H9 (cell line): ENCODE data around the gene CSTF3. TPM values are rescaled to one million over a fixed set of nuclear protein-coding genes. Genes with fewer than 3 reads are reported as not detected.

Experiments used
- DNase-seq: peaks from one replicate; pipeline ENCODE4 v3.0.0-alpha.2; 2017
- H2AFZ ChIP-seq: one replicate; pipeline ENCODE4 v1.6.1; 2013; ENCODE audit warnings: mild to moderate bottlenecking, low read length, control low read depth, moderate library complexity
- H2AK5ac ChIP-seq: 2 replicates; pipeline ENCODE4 v1.6.1; 2013; ENCODE audit warnings: low read length, control low read depth, mixed read lengths; ENCODE audit not compliant: insufficient read length
- H2BK120ac ChIP-seq: one replicate; pipeline ENCODE4 v1.6.1; 2013; ENCODE audit warnings: low read depth, mild to moderate bottlenecking, low read length, control low read depth, inconsistent platforms; ENCODE audit not compliant: poor library complexity, severe bottlenecking
- H2BK12ac ChIP-seq: 2 replicates; pipeline ENCODE4 v1.6.1; 2013; ENCODE audit warnings: low read length, control low read depth, mixed read lengths, low read depth; ENCODE audit not compliant: insufficient read length
- H2BK15ac ChIP-seq: 2 replicates; pipeline ENCODE4 v1.6.1; 2013; ENCODE audit warnings: low read depth, low read length, control low read depth
- H2BK20ac ChIP-seq: one replicate; pipeline ENCODE4 v1.6.1; 2013; ENCODE audit warnings: low read depth, mild to moderate bottlenecking, low read length, control low read depth, inconsistent platforms; ENCODE audit not compliant: poor library complexity, severe bottlenecking
- H2BK5ac ChIP-seq: 2 replicates; pipeline ENCODE4 v1.6.1; 2013; ENCODE audit warnings: low read length, control low read depth, mixed read lengths; ENCODE audit not compliant: insufficient read length
- H3K14ac ChIP-seq: 2 replicates; pipeline ENCODE4 v1.6.1; 2013; ENCODE audit warnings: low read length, control low read depth; ENCODE audit not compliant: insufficient read depth
- H3K18ac ChIP-seq: 2 replicates; pipeline ENCODE4 v1.6.1; 2013; ENCODE audit warnings: low read depth, mild to moderate bottlenecking, mixed read lengths, low read length, control low read depth; ENCODE audit not compliant: insufficient read length
- H3K23ac ChIP-seq: 2 replicates; pipeline ENCODE4 v1.6.1; 2013; ENCODE audit warnings: low read length, control low read depth, mixed read lengths, low read depth; ENCODE audit not compliant: insufficient read length
- H3K23me2 ChIP-seq: 2 replicates; pipeline ENCODE4 v1.6.1; 2013; ENCODE audit warnings: low read depth, mild to moderate bottlenecking, mixed read lengths, low read length, control low read depth; ENCODE audit not compliant: insufficient read length, poor library complexity, severe bottlenecking
- H3K27ac ChIP-seq: 2 replicates; pipeline ENCODE4 v1.5.1; 2013; ENCODE audit warnings: low read length, control low read depth, mixed read lengths, low read depth; ENCODE audit not compliant: insufficient read length
- H3K27me3 ChIP-seq: 2 replicates; pipeline ENCODE4 v1.6.1; 2013; ENCODE audit warnings: low read length, control low read depth, inconsistent platforms; ENCODE audit not compliant: insufficient read depth
- H3K4ac ChIP-seq: 2 replicates; pipeline ENCODE4 v1.6.1; 2013; ENCODE audit warnings: low read depth, mild to moderate bottlenecking, control low read depth, inconsistent platforms, low read length, moderate library complexity
- H3K4me1 ChIP-seq: 2 replicates; pipeline ENCODE4 v1.6.1; 2013; ENCODE audit warnings: low read length, control low read depth, inconsistent platforms; ENCODE audit not compliant: insufficient read depth
- H3K4me2 ChIP-seq: 2 replicates; pipeline ENCODE4 v1.6.1; 2013; ENCODE audit warnings: low read length, control low read depth, mixed read lengths; ENCODE audit not compliant: insufficient read length, insufficient read depth
- H3K56ac ChIP-seq: 2 replicates; pipeline ENCODE4 v1.6.1; 2013; ENCODE audit warnings: low read depth, mild to moderate bottlenecking, mixed read lengths, low read length, control low read depth; ENCODE audit not compliant: insufficient read length
- H3K79me1 ChIP-seq: 2 replicates; pipeline ENCODE4 v1.6.1; 2013; ENCODE audit warnings: low read depth, mild to moderate bottlenecking, moderate library complexity, low read length, control low read depth, inconsistent platforms; ENCODE audit not compliant: insufficient read depth, poor library complexity, severe bottlenecking
- H3K79me2 ChIP-seq: 2 replicates; pipeline ENCODE4 v1.6.1; 2013; ENCODE audit warnings: low read length, control low read depth, inconsistent platforms; ENCODE audit not compliant: insufficient read depth
- H3K9ac ChIP-seq: 2 replicates; pipeline ENCODE4 v1.6.1; 2013; ENCODE audit warnings: low read length, control low read depth, mixed read lengths; ENCODE audit not compliant: insufficient read length; ENCODE audit errors: extremely low read depth
- H3K9me3 ChIP-seq: one replicate; pipeline ENCODE4 v1.6.1; 2013; ENCODE audit warnings: low read depth, low read length, inconsistent platforms; ENCODE audit not compliant: control insufficient read depth
- H3T11ph ChIP-seq: one replicate; pipeline ENCODE4 v1.6.1; 2013; ENCODE audit warnings: mild to moderate bottlenecking, low read length, control low read depth, inconsistent platforms
- H4K20me1 ChIP-seq: one replicate; pipeline ENCODE4 v1.6.1; 2013; ENCODE audit not compliant: control insufficient read depth, insufficient read length, insufficient read depth
- H4K5ac ChIP-seq: 2 replicates; pipeline ENCODE4 v1.6.1; 2013; ENCODE audit warnings: low read depth, mild to moderate bottlenecking, mixed read lengths, low read length, control low read depth; ENCODE audit not compliant: insufficient read length
- H4K8ac ChIP-seq: replicated peaks from 2 replicates; pipeline ENCODE4 v1.6.1; 2013; ENCODE audit warnings: low read length, control low read depth, mixed read lengths, low read depth; ENCODE audit not compliant: insufficient read length
- H4K91ac ChIP-seq: 2 replicates; pipeline ENCODE4 v1.6.1; 2013; ENCODE audit warnings: low read depth, mild to moderate bottlenecking, moderate library complexity, mixed read lengths, low read length, control low read depth; ENCODE audit not compliant: insufficient read length
- H3K27ac Mint-ChIP-seq, 3 experiments: 2 replicates in 2 of 3; 3 replicates in 1 of 3; pipeline ENCODE4 v1.8.0; 2020 to 2021; ENCODE audit warnings: mixed read lengths in 3 of 3, mild to moderate bottlenecking in 1 of 3, moderate library complexity in 1 of 3
- H3K27me3 Mint-ChIP-seq: 2 replicates; pipeline ENCODE4 v1.8.0; 2021; ENCODE audit warnings: low read depth, mild to moderate bottlenecking, moderate library complexity, mixed read lengths
- H3K36me3 Mint-ChIP-seq, 3 experiments: 2 replicates in 2 of 3; 3 replicates in 1 of 3; pipeline ENCODE4 v1.8.0; 2020 to 2021; ENCODE audit warnings: low read depth in 3 of 3, mixed read lengths in 3 of 3; ENCODE audit not compliant: insufficient read depth in 1 of 3
- H3K4me1 Mint-ChIP-seq, 2 experiments: 2 replicates each; pipeline ENCODE4 v1.8.0; 2020; ENCODE audit warnings: mixed read lengths in 2 of 2
- H3K4me3 Mint-ChIP-seq, 2 experiments: 2 replicates in 1 of 2; 3 replicates in 1 of 2; pipeline ENCODE4 v1.8.0; 2020 to 2021; ENCODE audit warnings: mild to moderate bottlenecking in 2 of 2, mixed read lengths in 2 of 2, moderate library complexity in 1 of 2
- H3K9me3 Mint-ChIP-seq, 2 experiments: 2 replicates in 1 of 2; 3 replicates in 1 of 2; pipeline ENCODE4 v1.8.0; 2020; ENCODE audit warnings: mild to moderate bottlenecking in 2 of 2, mixed read lengths in 2 of 2, moderate library complexity in 1 of 2
- WGBS: extraction: QIAGEN DNeasy Blood & Tissue Kit; methylation state at CpG from one replicate; pipeline ENCODE4 v1.1.7; 2013; ENCODE audit warnings: missing lambda C conversion rate, low lambda C conversion rate, mixed read lengths; ENCODE audit not compliant: insufficient read length; ENCODE audit errors: extremely low coverage; 5-methylcytosine and 5-hydroxymethylcytosine counted together
- total RNA-seq: library from RNA; stranded (reverse); gene quantifications from 2 replicates; pipeline ENCODE4 v1.2.1, GENCODE V29; 2021
- TF ChIP-seq, protein P1 (sequence below): fragments of 200-600 bp; sonication (generic); conservative IDR thresholded peaks from 3 replicates; pipeline ENCODE4 v1.8.0; 2021; ENCODE audit warnings: antibody characterized with exemption, mild to moderate bottlenecking

The CSTF3 gene
- total RNA-seq, 1 experiment from 2014 or later = 41.5 TPM

DNA sequence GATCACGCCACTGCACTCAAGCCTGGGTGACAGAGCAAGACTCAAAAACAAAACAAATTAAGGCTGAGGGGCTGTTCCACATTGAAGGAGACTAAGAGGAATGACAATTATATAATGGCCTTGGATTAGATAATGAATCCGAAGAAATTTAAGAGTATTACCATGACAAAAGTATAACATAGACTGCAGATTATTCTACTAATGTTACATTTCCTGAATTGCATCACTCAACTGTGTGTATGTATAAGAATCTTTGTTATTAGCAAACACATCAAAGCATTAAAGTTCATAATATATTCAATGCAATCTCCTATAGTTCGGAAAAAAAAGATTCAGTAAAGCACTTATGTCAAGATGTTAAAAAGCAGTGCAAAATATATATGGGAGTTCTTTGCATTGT is 27.5 kb downstream of the CSTF3 start:
- no CpG with 5 or more reads among the region's 3 CpGs for WGBS
- Histone ChIP-seq H3K79me1 (no peaks in the 10 kb centered on the region), H3K23me2 (no peaks in the 10 kb centered on the region), H3K14ac (no peak overlapping the region), H4K91ac (no peak overlapping the region), H3K4me1 (peaks cover 2% of the 10 kb centered on the region), H2BK5ac (no peak overlapping the region), H3K27ac (peak overlapping the region; percentile 45), H2BK12ac (no peak overlapping the region), H4K8ac (no peak overlapping the region), H4K5ac (no peak overlapping the region), H3K56ac (no peak overlapping the region), H4K20me1 (no peaks in the 10 kb centered on the region), H3K4me2 (no peak overlapping the region), H2AK5ac (no peak overlapping the region), H3T11ph (no peak overlapping the region), H2BK120ac (no peak overlapping the region), H3K9me3 (no peaks in the 10 kb centered on the region), H3K79me2 (no peaks in the 10 kb centered on the region), H2AFZ (no peak overlapping the region), H3K23ac (no peak overlapping the region), H3K4ac (no peak overlapping the region), H3K27me3 (no peaks in the 10 kb centered on the region), H2BK15ac (no peak overlapping the region), H3K9ac (no peak overlapping the region), H2BK20ac (no peak overlapping the region), H3K18ac (no peak overlapping the region)
- no peaks in the 10 kb centered on the region; a peak in 4 of 7 replicates for H3K36me3 Mint-ChIP-seq
- H3K4me3 Mint-ChIP-seq = no peak overlapping the region
- no peak for DNase-seq
- peak overlapping the region; percentile 91 to 98 (median 92) for H3K27ac Mint-ChIP-seq
- H3K27me3 Mint-ChIP-seq = no peaks in the 10 kb centered on the region
- no peaks in the 10 kb centered on the region for H3K9me3 Mint-ChIP-seq
- peaks cover 40 to 46% of the 10 kb centered on the region in 2 experiments for H3K4me1 Mint-ChIP-seq
- TF ChIP-seq, protein P1, sequence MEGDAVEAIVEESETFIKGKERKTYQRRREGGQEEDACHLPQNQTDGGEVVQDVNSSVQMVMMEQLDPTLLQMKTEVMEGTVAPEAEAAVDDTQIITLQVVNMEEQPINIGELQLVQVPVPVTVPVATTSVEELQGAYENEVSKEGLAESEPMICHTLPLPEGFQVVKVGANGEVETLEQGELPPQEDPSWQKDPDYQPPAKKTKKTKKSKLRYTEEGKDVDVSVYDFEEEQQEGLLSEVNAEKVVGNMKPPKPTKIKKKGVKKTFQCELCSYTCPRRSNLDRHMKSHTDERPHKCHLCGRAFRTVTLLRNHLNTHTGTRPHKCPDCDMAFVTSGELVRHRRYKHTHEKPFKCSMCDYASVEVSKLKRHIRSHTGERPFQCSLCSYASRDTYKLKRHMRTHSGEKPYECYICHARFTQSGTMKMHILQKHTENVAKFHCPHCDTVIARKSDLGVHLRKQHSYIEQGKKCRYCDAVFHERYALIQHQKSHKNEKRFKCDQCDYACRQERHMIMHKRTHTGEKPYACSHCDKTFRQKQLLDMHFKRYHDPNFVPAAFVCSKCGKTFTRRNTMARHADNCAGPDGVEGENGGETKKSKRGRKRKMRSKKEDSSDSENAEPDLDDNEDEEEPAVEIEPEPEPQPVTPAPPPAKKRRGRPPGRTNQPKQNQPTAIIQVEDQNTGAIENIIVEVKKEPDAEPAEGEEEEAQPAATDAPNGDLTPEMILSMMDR = no peak
